Heart left ventricle (tissue), 16 donors: ENCODE measurements around the gene SIGMAR1. TPM values are rescaled to one million over a fixed set of nuclear protein-coding genes. Genes with fewer than 3 reads are reported as not detected.

Experiments
- ATAC-seq, 4 donors: fragments of 200-7000 bp; cut with Tn5 transposase; one replicate each; pipeline ENCODE4 v1.9.1; 2020 to 2022; ENCODE audit warnings: moderate library complexity in 4 of 4, mild to moderate bottlenecking in 3 of 4, moderate number of reproducible peaks in 1 of 4
- DNase-seq, 5 donors: peaks; one replicate each; pipeline ENCODE4 v3.0.0-alpha.2; 2020
- H3K27ac ChIP-seq, 12 donors: fragments of 200-600 bp; sonication (generic) in 4 of 12; one replicate each; pipeline versions ENCODE4 v1.5.0 to v1.8.0; 2016 to 2022; ENCODE audit warnings: mild to moderate bottlenecking in 2 of 12
- H3K27me3 ChIP-seq, 9 donors: fragments of 200-600 bp; sonication (generic) in 2 of 9; one replicate each; pipeline versions ENCODE4 v1.5.1 to v1.8.0; 2016 to 2022; ENCODE audit warnings: mild to moderate bottlenecking in 3 of 9
- H3K36me3 ChIP-seq, 9 donors: fragments of 200-600 bp; sonication (generic) in 2 of 9; one replicate each; pipeline versions ENCODE4 v1.5.0 to v1.8.0; 2018 to 2022; ENCODE audit warnings: mild to moderate bottlenecking in 2 of 9
- H3K4me1 ChIP-seq, 12 donors: fragments of 200-600 bp; sonication (generic) in 4 of 12; one replicate each; pipeline versions ENCODE4 v1.5.0 to v1.8.0; 2016 to 2022; ENCODE audit warnings: mild to moderate bottlenecking in 3 of 12
- H3K4me3 ChIP-seq, 12 donors: fragments of 200-600 bp; sonication (generic) in 4 of 12; one replicate each; pipeline versions ENCODE4 v1.5.0 to v1.8.0; 2017 to 2022; ENCODE audit warnings: mild to moderate bottlenecking in 9 of 12, moderate library complexity in 4 of 12
- H3K9me3 ChIP-seq, 12 donors: fragments of 200-600 bp; sonication (generic) in 4 of 12; one replicate each; pipeline versions ENCODE4 v1.5.0 to v1.8.0; 2016 to 2022; ENCODE audit warnings: mild to moderate bottlenecking in 1 of 12
- POLR2A ChIP-seq, 2 donors: fragments of 450-650 bp; IDR thresholded peaks; one replicate each; pipeline ENCODE4 v1.6.1; 2017; ENCODE audit warnings: antibody characterized with exemption in 2 of 2, mild to moderate bottlenecking in 2 of 2, moderate library complexity in 2 of 2
- WGBS, 4 donors: extraction: QIAGEN DNeasy Blood & Tissue Kit in 2 of 4; methylation state at CpG; one replicate each; pipeline versions ENCODE4 v1.1.5 to v1.1.7; 2013 to 2018; 5-methylcytosine and 5-hydroxymethylcytosine counted together
- intact Hi-C, 10 donors: fragments of 100-400 bp; cut with DNase I; formaldehyde crosslinking; loops; one replicate each; pipeline versions ENCODE4 v1.11.1 to v1.14.2; 2022
- polyA plus RNA-seq, 2 donors: library from polyadenylated mRNA; stranded (reverse); fragments of 200-250 nt; gene quantifications; one replicate each; pipeline ENCODE4 v1.2.3, GENCODE V29; 2013
- total RNA-seq, 9 donors: library from RNA; depleted of rRNA in 2 of 9; stranded (reverse); fragments of >200 nt in 2 of 9; fragmentation: NEBNext Ultra II Directional in 3 of 9; extraction: Animal tissue kit (Norgen Biotek cat#: 25700) in 3 of 9; gene quantifications; one replicate each; pipeline versions ENCODE4 v1.1.0 to v1.2.4, GENCODE V29; 2016 to 2023
- TF ChIP-seq, protein P1 (sequence below), 12 donors: fragments of 200-600 bp; sonication (generic) in 4 of 12; IDR thresholded peaks; one replicate each; pipeline versions ENCODE4 v1.5.0 to v1.8.0; 2018 to 2022; ENCODE audit warnings: antibody characterized with exemption in 12 of 12, mild to moderate bottlenecking in 5 of 12
- donor health status: ischemic (EF 13 %, LVEDD 7.1; RV severe dilation, severe dysfunction).
- donor health status: healthy with polysubstance abuse.
- donor health status: DM: no; HTN: yes; CAD: no.
- donor health status: DM: no; HTN: no; CAD: no.
- donor health status: ischemic (EF 25% LVEDD 6.9; RV normal size, moderate dysfunction).
- donor health status: ischemic (EF 25% LVEDD 5.7; RV mildly dilated, moderate dysfunction).
- donor health status: healthy.
- donor health status: DM: yes; HTN: yes; CAD: no.
- donor health status: ischemic (EF 35%, LVEDD 5.7; RV mildly dilated, moderate dysfunction).
- donor health status: nonischemic (EF 11% LVEDD 7.7; RV severe dilation, severe dysfunction).
- donor health status: DM: yes; HTN: yes; CAD: no.
- donor health status: PGD.
- donor health status: ischemic (EF 29% LVEDD 5.4; RV normal size, mild dysfunction).
- donor health status: nonischemic (EF 23%, LVEDD 6.1; RV moderate dilation, normal function).

The SIGMAR1 gene
- total and polyA plus RNA-seq, 11 donors: 17.0 to 55.3 (median 24.9) TPM

DNA sequence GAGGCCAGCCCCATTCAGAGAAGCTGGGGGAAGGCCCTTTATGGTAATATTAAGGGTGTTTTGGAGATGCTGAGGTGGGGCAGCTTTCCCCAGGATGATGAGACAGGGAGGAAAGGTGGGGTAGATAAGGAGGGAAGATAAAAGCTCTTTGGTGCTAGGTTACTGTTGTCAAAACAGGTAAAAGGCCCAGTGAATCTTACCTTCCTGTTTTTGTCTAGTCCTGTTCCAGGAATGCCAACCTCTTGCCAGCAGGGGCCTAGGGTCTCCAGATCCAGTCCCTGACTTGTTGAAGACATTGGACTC lies 25.7 kb upstream of the SIGMAR1 start:
- Histone ChIP-seq H3K27me3 (no peaks in the 10 kb centered on the region), H3K4me3 (no peak overlapping the region), H3K27ac (peak overlapping the region in 2 of 12 donors; percentile 45 to 99), H3K36me3 (peaks cover 0 to 39% (median 23%) of the 10 kb centered on the region in 9 donors), H3K9me3 (no peaks in the 10 kb centered on the region), H3K4me1 (peaks cover 0 to 24% (median 12%) of the 10 kb centered on the region in 12 donors)
- ATAC-seq (no peak), DNase-seq (no peak)
- TF ChIP-seq, protein P1, sequence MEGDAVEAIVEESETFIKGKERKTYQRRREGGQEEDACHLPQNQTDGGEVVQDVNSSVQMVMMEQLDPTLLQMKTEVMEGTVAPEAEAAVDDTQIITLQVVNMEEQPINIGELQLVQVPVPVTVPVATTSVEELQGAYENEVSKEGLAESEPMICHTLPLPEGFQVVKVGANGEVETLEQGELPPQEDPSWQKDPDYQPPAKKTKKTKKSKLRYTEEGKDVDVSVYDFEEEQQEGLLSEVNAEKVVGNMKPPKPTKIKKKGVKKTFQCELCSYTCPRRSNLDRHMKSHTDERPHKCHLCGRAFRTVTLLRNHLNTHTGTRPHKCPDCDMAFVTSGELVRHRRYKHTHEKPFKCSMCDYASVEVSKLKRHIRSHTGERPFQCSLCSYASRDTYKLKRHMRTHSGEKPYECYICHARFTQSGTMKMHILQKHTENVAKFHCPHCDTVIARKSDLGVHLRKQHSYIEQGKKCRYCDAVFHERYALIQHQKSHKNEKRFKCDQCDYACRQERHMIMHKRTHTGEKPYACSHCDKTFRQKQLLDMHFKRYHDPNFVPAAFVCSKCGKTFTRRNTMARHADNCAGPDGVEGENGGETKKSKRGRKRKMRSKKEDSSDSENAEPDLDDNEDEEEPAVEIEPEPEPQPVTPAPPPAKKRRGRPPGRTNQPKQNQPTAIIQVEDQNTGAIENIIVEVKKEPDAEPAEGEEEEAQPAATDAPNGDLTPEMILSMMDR (IDR thresholded peaks at IDR 0.05): no peak
- no peak for TF ChIP-seq POLR2A (IDR thresholded peaks at IDR 0.05)
- intact Hi-C loops: loop anchor here in 1 of 10 donors (10.0 kb wide), 1 partner anchor 412 kb away; the partner anchor contains the start of genes FANCG and VCP

DNA sequence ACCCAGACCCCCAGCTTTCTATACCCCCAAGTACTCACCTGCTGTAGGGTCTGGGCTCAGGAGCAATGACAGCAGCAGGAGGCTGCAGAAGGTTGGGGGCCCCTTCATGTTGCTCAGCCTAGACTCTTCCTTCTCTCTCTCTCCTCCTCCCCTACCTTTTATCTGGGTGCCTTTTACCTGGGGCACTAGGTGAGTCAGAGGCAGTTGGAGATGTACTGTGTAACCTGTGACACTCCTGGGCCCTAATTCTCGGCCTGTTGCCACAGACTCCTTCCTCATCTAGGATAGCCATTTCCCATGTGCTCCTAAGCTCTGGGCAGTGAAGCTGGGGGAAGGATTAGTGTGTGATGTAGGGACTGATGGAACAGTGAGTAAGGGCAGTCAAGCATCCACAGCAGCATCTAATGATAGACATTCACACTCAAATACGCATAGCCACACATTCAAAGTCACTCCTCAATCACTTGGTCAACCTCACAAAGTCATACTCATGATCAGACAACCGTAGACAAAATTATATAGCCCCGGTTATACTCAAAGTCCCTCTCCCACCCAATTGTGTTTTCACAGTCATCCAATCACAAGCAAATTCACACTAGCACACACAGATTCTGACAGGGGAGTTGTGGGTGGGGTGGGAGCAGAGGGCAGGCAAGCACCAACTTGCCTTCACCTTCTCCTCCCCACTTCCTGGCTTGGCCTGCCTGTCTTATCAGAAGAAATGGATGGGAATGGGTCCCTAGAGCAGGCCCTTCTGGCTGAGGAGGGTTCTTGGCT lies 25.1 kb upstream of the SIGMAR1 start, which contains the start of gene CCL27:
CCL27 (minus strand) TSS at position 132 of the 777 bp plus-strand sequence; CDS start at position 108, 24 bp downstream.
- Histone ChIP-seq H3K4me1 (peaks cover 0 to 24% (median 12%) of the 10 kb centered on the region in 12 donors), H3K36me3 (peaks cover 0 to 40% (median 24%) of the 10 kb centered on the region in 9 donors), H3K4me3 (no peak within 1 kb of the TSS), H3K27me3 (no peaks in the 10 kb centered on the region), H3K9me3 (no peaks in the 10 kb centered on the region), H3K27ac (peak within 1 kb of the TSS in 2 of 12 donors; percentile 45 to 99)
- DNase-seq: no peak
- ATAC-seq: no peak
- no peak for TF ChIP-seq POLR2A (IDR thresholded peaks at IDR 0.05)
- TF ChIP-seq, protein P1 (IDR thresholded peaks at IDR 0.05): no peak
- intact Hi-C loops: loop anchor here in 1 of 10 donors (10.0 kb wide), 1 partner anchor 412 kb away; the partner anchor contains the start of genes FANCG and VCP
- WGBS, 4 donors: 88 to 97% (median 91%) methylated on average over 4 of the region's 4 CpGs

DNA sequence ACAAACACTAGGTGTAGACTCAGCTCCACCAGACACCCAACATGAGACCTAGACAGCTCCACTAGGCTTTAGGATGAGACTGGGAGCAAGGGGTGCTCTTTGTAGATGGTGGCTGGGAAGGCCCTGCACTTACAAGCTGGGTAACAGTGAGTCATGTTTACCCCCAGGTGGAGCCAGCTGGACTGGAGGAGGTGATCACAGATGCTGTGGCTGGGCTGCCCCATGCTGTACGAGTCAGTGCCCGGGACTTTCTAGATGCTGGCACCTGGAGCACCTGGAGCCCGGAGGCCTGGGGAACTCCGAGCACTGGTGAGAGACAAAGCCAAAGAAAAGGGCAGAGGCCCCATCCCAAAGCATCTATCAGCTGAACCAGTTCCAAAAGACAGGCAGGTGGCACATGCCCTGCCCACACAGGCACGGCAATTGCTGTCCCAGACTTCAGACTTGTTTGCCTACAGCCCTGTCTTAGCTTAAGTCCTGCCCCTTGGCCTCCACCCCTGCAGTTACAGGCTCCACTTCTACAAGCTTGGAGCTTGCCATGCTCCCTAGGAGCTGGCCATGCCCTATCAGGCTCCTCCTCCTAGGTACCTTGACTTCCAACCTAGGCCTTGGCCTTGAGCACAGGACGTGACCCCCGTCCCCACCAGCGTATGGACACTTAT lies 22.1 kb upstream of the SIGMAR1 start:
- 90 to 96% (median 94%) methylated on average over 4 to 8 of the region's 8 CpGs for WGBS, 4 donors
- no peak overlapping the region for H3K27ac ChIP-seq
- H3K27me3 ChIP-seq: no peaks in the 10 kb centered on the region
- no peak for ATAC-seq
- peaks cover 0 to 31% (median 13%) of the 10 kb centered on the region in 12 donors for H3K4me1 ChIP-seq
- H3K36me3 ChIP-seq: peaks cover 0 to 45% (median 27%) of the 10 kb centered on the region in 9 donors
- intact Hi-C loops: loop anchor here in 1 of 10 donors (10.0 kb wide), 1 partner anchor 415 kb away; the partner anchor contains the start of genes FANCG and VCP
- TF ChIP-seq, protein P1 (IDR thresholded peaks at IDR 0.05): no peak
- no peak for TF ChIP-seq POLR2A (IDR thresholded peaks at IDR 0.05)
- no peak overlapping the region for H3K4me3 ChIP-seq
- no peaks in the 10 kb centered on the region for H3K9me3 ChIP-seq
- peak in 1 of 5 donors; percentile 18 for DNase-seq

DNA sequence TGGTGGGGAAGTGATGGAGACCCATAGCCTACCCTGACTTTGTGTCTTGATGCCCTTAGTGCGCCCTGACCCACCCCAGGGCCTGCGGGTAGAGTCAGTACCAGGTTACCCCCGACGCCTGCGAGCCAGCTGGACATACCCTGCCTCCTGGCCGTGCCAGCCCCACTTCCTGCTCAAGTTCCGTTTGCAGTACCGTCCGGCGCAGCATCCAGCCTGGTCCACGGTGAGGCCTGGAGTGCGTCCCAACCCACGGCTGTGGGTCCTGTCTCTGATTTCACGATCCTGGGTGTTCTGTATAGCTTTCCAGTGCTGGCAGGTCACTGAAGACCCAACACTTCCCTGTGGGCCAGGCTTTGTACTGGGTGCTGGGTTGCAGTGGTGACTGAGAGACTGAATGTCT lies 20.9 kb upstream of the SIGMAR1 start:
- Histone ChIP-seq H3K4me1 (peaks cover 0 to 35% (median 22%) of the 10 kb centered on the region in 12 donors), H3K27ac (no peak overlapping the region), H3K9me3 (no peaks in the 10 kb centered on the region), H3K36me3 (peaks cover 0 to 45% (median 27%) of the 10 kb centered on the region in 9 donors), H3K27me3 (no peaks in the 10 kb centered on the region), H3K4me3 (no peak overlapping the region)
- intact Hi-C loops: no loop called here
- TF ChIP-seq, protein P1 (IDR thresholded peaks at IDR 0.05): no peak
- TF ChIP-seq POLR2A (IDR thresholded peaks at IDR 0.05): no peak
- ATAC-seq (no peak), DNase-seq (peak in 1 of 5 donors; percentile 12)
- WGBS, 4 donors: 86 to 91% (median 90%) methylated on average over 14 of the region's 14 CpGs
